ENCODE measurements around the gene ARHGEF10L. TPM values are rescaled to one million over a fixed set of nuclear protein-coding genes. Genes with fewer than 3 reads are reported as not detected.
"Not testable (repeated sequence)": the region's sequence is repeated elsewhere in the genome, so short reads cannot be mapped to it uniquely, and the experiment has no call there.

The ARHGEF10L gene, protein sequence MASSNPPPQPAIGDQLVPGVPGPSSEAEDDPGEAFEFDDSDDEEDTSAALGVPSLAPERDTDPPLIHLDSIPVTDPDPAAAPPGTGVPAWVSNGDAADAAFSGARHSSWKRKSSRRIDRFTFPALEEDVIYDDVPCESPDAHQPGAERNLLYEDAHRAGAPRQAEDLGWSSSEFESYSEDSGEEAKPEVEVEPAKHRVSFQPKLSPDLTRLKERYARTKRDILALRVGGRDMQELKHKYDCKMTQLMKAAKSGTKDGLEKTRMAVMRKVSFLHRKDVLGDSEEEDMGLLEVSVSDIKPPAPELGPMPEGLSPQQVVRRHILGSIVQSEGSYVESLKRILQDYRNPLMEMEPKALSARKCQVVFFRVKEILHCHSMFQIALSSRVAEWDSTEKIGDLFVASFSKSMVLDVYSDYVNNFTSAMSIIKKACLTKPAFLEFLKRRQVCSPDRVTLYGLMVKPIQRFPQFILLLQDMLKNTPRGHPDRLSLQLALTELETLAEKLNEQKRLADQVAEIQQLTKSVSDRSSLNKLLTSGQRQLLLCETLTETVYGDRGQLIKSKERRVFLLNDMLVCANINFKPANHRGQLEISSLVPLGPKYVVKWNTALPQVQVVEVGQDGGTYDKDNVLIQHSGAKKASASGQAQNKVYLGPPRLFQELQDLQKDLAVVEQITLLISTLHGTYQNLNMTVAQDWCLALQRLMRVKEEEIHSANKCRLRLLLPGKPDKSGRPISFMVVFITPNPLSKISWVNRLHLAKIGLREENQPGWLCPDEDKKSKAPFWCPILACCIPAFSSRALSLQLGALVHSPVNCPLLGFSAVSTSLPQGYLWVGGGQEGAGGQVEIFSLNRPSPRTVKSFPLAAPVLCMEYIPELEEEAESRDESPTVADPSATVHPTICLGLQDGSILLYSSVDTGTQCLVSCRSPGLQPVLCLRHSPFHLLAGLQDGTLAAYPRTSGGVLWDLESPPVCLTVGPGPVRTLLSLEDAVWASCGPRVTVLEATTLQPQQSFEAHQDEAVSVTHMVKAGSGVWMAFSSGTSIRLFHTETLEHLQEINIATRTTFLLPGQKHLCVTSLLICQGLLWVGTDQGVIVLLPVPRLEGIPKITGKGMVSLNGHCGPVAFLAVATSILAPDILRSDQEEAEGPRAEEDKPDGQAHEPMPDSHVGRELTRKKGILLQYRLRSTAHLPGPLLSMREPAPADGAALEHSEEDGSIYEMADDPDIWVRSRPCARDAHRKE (N-terminal part only)
- total RNA-seq, result 7.6 TPM

DNA sequence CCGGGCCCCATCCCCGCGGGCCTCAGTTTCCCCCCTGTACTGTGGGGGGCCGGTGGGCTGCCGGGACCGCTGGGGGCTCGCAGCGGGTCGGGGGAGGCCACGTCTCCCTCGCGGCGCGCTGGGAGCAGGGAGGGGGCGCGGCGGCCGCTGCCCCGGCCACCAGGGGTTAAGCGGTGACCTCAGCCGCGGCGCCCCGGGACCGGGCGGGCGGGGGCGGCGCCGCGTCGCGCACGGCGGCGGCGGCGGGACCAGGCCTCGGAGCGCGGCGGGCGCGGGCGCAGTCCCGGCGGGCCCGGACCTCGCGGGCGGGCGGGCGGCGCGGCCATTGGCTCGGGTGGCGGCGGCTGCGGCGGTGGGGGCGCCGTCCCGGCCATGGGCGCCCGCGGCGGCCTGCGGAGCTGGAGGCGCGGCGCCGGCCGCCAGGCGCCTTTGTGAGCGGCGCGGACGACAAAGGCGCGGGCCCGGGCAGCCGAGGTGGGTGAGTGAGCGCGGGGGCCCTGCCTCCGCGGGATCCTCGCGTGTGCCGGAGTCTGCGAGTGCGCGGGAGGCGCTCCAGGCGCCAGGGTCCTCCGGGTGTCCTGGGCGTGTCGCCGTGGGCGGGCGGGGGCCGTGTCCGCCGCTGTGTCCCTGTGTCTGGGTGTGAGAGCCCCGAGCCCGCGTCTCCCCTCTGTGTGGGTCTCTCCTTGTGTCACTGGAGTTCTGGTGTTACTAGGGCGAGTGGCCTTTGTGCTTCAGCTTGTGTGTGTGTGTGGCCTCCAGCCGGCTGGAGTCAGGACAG lies at the start of gene ARHGEF10L:
Gene ARHGEF10L (plus strand): TSS at position 222 of the 778 bp plus-strand sequence. CDS start 40,898 bp downstream, outside the sequence.
- H3K9me3 ChIP-seq (ENCODE audit: low read depth, low read length), result no peaks in the 10 kb centered on the region
- H3K4me1 ChIP-seq (ENCODE audit: insufficient read depth, low read length), result peaks cover 19% of the 10 kb centered on the region
- peak within 1 kb of the TSS; percentile 12 for H3K4me3 ChIP-seq (ENCODE audit: low read length)
- peaks cover 28% of the 10 kb centered on the region for H3K27me3 ChIP-seq (ENCODE audit: insufficient read depth, low read length)

DNA sequence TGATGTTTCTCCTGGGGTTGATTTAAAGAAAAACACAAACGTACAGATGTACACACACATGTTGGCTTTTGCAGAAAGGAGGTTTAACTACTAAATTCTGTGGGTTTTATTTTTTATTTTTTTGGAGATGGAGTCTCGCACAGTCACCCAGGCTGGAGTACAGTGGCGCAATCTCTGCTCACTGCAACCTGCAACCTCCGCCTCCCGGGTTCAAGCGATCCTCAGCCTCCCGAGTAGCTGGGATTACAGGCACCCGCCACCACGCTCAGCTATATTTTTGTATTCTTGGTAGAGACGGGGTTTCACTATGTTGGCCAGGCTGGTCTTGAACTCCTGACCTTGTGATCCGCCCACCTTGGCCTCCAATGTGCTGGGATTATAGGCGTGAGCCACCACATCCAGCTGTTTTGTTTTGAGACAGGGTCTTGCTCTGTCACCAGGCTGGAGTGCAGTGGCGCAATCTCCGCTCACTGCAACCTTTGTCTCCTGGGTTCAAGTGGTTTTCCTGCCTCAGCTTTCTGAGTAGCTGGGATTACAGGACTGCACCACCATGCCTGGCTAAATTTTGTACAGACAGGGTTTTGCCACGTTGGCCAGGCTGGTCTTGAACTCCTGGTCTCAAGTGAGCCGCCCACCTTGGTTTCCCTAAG lies 49.6 kb upstream of the ARHGEF10L start:
- H3K4me1 ChIP-seq (ENCODE audit: insufficient read depth, low read length); H3K9me3 ChIP-seq (ENCODE audit: low read depth, low read length); H3K27me3 ChIP-seq (ENCODE audit: insufficient read depth, low read length); H3K4me3 ChIP-seq (ENCODE audit: low read length): not testable (repeated sequence)

DNA sequence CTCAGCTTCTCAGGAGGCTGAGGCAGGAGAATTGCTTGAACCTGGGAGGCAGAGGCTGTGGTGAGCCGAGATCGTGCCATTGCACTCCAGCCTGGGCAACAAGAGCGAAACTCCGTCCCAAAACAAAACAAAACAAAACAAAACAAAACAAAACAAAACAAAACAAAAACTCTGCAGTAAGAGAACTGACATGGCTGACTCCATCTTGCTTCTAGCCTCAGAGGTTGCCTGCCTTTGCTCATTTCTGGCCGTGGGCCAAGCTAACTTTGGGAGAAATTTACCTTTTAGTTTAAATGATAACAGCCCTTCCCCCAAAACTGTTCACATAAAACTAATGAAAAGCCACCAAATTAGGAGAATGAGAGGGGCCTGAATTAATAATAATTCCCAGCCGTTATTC lies 48.8 kb upstream of the ARHGEF10L start:
- H3K4me1 ChIP-seq (ENCODE audit: insufficient read depth, low read length); H3K27me3 ChIP-seq (ENCODE audit: insufficient read depth, low read length); H3K9me3 ChIP-seq (ENCODE audit: low read depth, low read length); H3K4me3 ChIP-seq (ENCODE audit: low read length): not testable (repeated sequence)

DNA sequence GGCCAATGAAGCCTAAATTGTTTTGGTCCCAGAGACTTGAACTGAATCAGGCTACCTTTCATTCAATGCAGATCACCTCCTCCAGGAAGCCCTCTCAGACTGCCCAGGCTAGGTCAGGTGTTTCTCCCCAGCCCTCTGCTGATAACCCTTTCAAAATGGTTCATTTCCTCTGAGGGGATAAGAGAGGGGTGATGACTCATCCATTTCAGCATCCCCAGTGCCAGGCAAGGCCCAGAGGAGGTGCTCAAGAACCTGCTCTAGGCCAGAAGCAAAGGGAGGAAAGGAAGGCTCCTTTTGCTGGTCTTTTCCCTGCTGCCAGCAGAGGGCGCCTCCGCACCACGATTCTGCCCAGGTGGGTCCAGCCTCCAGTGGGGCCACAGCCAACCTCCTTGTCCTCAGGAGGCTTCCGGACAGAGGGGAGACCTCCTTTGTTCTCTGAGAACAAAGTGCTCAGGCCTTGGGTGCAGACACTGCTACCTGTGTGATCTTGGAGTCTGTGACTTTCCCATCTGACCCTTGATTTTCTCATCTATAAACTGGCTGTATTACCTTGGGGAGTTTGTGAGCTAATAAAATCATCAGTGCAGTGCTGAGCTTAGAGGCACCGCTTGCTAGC lies 45.3 kb upstream of the ARHGEF10L start:
- Histone ChIP-seq H3K4me1 (ENCODE audit: insufficient read depth, low read length) (no peaks in the 10 kb centered on the region), H3K27me3 (ENCODE audit: insufficient read depth, low read length) (no peaks in the 10 kb centered on the region), H3K4me3 (ENCODE audit: low read length) (no peak overlapping the region), H3K9me3 (ENCODE audit: low read depth, low read length) (no peaks in the 10 kb centered on the region)

DNA sequence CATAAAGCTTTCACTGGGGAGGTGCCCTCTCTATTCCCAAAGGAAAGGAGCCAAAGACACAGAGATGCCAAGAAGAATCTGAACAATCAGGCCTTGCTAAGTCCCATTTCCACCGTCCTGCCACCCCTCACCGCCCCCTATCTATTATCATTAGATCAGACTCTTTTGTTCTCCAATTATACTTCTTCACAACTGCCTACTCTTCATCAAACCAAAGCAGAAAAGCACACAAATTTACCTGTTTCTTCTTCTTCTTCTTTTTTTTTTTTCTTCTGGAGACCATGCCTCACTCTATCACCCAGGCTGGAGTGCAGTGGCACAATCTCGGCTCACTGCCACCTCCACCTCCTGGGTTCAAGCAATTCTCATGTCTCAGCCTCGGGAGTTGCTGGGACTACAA lies 43.1 kb upstream of the ARHGEF10L start:
- no peaks in the 10 kb centered on the region for H3K27me3 ChIP-seq (ENCODE audit: insufficient read depth, low read length)
- no peak overlapping the region for H3K4me3 ChIP-seq (ENCODE audit: low read length)
- no peaks in the 10 kb centered on the region for H3K4me1 ChIP-seq (ENCODE audit: insufficient read depth, low read length)
- no peaks in the 10 kb centered on the region for H3K9me3 ChIP-seq (ENCODE audit: low read depth, low read length)

DNA sequence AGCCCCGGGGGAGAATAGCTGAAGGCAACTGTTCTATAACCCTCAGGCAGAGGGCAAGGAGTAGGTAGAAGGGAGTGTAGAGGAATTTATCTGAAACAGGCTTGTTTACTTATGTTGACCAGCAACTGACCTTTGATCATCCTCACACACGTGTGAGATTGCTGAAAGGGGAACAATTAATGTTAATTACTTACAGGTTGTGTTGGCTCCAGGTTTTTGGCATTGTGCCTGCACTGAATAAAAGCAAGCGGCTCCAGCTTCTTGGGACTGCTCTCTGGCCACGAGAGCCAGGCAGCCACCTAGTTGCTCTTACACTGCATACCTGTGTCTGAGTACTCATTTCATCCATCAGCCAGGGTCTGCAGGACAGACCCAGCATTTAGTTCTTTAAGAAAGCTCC lies 41.3 kb upstream of the ARHGEF10L start:
- H3K9me3 ChIP-seq (ENCODE audit: low read depth, low read length), result no peaks in the 10 kb centered on the region
- H3K27me3 ChIP-seq (ENCODE audit: insufficient read depth, low read length), result no peaks in the 10 kb centered on the region
- no peak overlapping the region for H3K4me3 ChIP-seq (ENCODE audit: low read length)
- H3K4me1 ChIP-seq (ENCODE audit: insufficient read depth, low read length), result no peaks in the 10 kb centered on the region

DNA sequence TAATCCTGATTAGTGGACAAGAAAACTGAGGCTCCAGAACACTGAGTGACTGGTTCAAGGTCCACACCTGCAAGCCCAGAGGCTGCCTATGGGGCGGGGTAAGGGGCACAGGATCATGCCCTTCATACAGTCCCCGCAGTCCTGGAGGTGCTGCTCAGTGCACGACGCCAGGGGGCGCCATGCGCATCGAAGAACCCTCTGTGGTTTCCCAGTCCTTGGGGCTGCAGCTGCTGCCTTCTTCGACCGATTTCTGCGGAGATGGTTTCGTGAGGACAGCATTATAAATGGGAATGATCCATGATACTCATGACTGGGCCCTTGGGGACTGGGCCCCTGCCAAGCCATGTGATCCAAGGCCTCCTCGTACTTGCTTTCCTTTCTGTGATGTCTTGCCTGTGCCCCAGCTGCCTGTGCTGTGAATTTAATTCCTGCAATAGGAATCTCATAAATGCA lies 37.1 kb upstream of the ARHGEF10L start:
- H3K4me3 ChIP-seq (ENCODE audit: low read length), result no peak overlapping the region
- H3K27me3 ChIP-seq (ENCODE audit: insufficient read depth, low read length), result no peaks in the 10 kb centered on the region
- no peaks in the 10 kb centered on the region for H3K9me3 ChIP-seq (ENCODE audit: low read depth, low read length)
- H3K4me1 ChIP-seq (ENCODE audit: insufficient read depth, low read length), result no peaks in the 10 kb centered on the region

DNA sequence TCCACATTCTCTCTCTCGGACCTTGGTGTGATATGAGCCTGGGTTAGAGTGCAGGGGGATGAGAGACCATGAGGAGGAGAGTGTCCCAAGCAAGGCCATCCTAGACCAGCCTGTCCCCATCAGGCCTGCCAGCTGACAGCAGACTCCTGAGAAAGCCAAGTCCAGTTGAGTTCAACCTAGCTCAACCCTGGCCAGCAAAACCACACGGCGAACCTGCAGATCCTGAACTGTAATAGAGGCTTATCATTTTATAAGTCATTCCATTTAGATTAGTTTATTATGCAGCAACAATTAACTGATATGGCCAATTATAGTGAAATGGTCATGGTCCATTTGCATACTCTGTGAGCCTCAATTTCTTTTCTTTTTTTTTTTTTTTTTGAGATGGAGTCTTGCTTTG lies 36.4 kb upstream of the ARHGEF10L start:
- Histone ChIP-seq H3K9me3 (ENCODE audit: low read depth, low read length) (no peaks in the 10 kb centered on the region), H3K4me1 (ENCODE audit: insufficient read depth, low read length) (no peaks in the 10 kb centered on the region), H3K4me3 (ENCODE audit: low read length) (no peak overlapping the region), H3K27me3 (ENCODE audit: insufficient read depth, low read length) (no peaks in the 10 kb centered on the region)

DNA sequence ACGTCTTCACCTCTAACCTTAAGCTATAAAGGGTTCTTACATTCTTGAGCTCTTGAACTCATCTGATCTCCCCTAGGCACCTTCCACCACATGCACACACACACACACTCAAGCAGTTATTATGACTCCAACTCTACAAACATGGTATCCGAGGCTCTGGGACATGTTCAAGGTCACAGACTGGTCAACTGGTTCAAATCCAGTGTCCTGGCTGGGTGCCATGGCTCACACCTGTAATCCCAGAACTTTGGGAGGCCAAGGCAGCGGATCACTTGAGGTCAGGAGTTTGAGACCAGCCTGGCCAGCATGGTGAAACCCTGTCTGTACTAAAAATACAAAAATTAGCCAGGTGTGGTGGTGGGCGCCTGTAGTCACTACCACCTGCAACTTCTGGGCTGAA lies 32.3 kb upstream of the ARHGEF10L start:
- H3K27me3 ChIP-seq (ENCODE audit: insufficient read depth, low read length); H3K9me3 ChIP-seq (ENCODE audit: low read depth, low read length); H3K4me3 ChIP-seq (ENCODE audit: low read length); H3K4me1 ChIP-seq (ENCODE audit: insufficient read depth, low read length): not testable (repeated sequence)

DNA sequence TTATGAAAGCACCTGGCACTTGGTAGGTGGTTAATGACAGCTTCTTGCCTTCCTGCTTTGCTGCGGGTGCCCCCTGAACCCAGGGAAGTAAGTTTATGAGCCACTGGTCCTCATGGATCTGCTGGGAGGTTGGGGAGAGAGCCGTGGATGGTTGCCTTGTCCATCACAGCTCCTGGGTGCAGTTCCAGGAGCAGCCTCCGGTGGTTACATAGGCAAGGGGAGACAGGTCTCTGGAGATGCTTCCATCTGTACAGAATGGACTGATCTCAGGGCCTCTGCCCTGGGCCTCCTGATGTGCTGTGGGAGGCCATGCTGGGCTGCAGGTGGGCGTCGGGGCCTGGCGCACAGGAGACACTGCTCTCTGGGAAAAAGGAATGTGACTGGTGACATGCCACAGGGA lies 31.6 kb upstream of the ARHGEF10L start:
- H3K4me1 ChIP-seq (ENCODE audit: insufficient read depth, low read length), result peaks cover 5% of the 10 kb centered on the region
- no peak overlapping the region for H3K4me3 ChIP-seq (ENCODE audit: low read length)
- H3K27me3 ChIP-seq (ENCODE audit: insufficient read depth, low read length), result no peaks in the 10 kb centered on the region

DNA sequence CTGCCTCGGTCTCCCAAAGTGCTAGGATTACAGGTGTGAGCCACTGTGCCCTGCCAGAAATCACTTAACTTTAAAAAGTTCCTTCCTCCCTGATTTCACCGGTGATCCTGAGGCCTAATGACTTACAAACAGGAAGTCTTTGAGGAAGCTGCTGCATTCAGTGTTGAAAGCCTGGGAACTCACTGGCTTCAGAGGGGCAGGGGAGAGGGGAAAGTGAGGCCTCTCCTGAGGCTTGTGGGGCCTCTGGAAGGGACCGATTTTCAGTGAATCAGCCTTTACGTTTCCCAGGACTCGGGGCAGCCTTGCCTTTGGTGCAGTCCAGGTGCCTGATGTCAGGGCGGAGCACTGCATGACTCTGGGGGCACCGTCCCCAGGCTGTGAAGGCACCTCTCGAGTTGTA lies 30.1 kb upstream of the ARHGEF10L start:
- Histone ChIP-seq H3K4me3 (ENCODE audit: low read length) (no peak overlapping the region), H3K9me3 (ENCODE audit: low read depth, low read length) (no peaks in the 10 kb centered on the region), H3K4me1 (ENCODE audit: insufficient read depth, low read length) (peaks cover 5% of the 10 kb centered on the region), H3K27me3 (ENCODE audit: insufficient read depth, low read length) (no peaks in the 10 kb centered on the region)

More for the DNA sequence above, 31.6 kb upstream of the ARHGEF10L start:
- H3K9me3 ChIP-seq (ENCODE audit: low read depth, low read length), result no peaks in the 10 kb centered on the region

DNA sequence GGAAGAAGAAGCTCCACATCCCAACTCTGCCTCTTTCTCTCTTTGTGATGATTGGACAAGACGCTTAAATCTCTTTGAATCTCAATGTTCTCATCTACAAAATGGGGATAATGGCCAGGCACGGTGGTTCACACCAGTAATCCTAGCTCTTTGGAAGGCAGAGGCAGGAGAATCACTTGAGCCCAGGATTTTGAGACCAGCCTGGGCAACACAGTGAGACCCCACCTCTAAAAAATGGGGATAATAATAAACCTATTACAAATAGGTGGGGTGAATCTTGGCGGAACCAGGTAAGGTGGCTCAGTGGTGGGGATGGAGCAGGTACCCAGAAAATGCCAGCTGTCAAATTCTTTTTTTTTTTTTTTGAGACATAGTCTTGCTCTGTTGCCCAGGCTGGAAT lies 29.4 kb upstream of the ARHGEF10L start:
- no peak overlapping the region for H3K4me3 ChIP-seq (ENCODE audit: low read length)
- peaks cover 5% of the 10 kb centered on the region for H3K4me1 ChIP-seq (ENCODE audit: insufficient read depth, low read length)
- H3K27me3 ChIP-seq (ENCODE audit: insufficient read depth, low read length), result no peaks in the 10 kb centered on the region
- H3K9me3 ChIP-seq (ENCODE audit: low read depth, low read length), result no peaks in the 10 kb centered on the region

DNA sequence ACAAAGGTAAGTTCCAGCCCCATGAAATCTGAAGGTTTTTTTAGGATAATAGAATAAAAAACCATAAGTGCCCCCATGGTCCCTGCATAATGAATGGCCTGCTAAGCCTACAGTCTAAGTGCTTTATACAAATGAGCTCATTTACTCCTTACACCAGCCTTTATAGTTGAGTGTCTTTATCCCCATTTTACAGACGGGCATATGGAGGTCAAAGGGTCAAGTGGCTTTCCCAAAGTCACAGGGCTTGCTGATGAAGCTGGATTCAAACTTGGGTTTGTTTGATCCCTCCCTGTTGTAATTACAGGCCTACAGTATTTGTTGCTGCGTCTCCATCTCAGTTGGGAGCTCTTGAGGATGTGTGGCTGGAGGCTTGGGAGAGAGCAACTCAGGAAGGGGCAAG lies 28.3 kb upstream of the ARHGEF10L start:
- H3K9me3 ChIP-seq (ENCODE audit: low read depth, low read length), result no peaks in the 10 kb centered on the region
- peaks cover 5% of the 10 kb centered on the region for H3K4me1 ChIP-seq (ENCODE audit: insufficient read depth, low read length)
- no peaks in the 10 kb centered on the region for H3K27me3 ChIP-seq (ENCODE audit: insufficient read depth, low read length)
- no peak overlapping the region for H3K4me3 ChIP-seq (ENCODE audit: low read length)
